HepG2 (cell line): ENCODE results near the gene SYT13.

Experiments
- BRCA1 ChIP-seq: sonication (generic); formaldehyde crosslinking; IDR thresholded peaks from 2 replicates; pipeline ENCODE4 v1.4.0; 2020; ENCODE audit warnings: missing genetic modification reagents
- CBX5 ChIP-seq: sonication (generic); formaldehyde crosslinking; IDR thresholded peaks from 2 replicates; pipeline ENCODE4 v1.4.0; 2020; ENCODE audit warnings: missing genetic modification reagents, borderline replicate concordance
- ELF4 ChIP-seq: sonication (generic); formaldehyde crosslinking; IDR thresholded peaks from 2 replicates; pipeline ENCODE4 v1.5.0; 2020; ENCODE audit warnings: missing genetic modification reagents, mild to moderate bottlenecking, moderate library complexity, borderline replicate concordance
- HNF1A ChIP-seq, 2 experiments: sonication (generic) in 1 of 2; formaldehyde crosslinking in 1 of 2; IDR thresholded peaks; 2 replicates each; pipeline versions ENCODE4 v1.4.0 to v1.6.1; 2016 to 2020; ENCODE audit warnings: borderline replicate concordance in 1 of 2, low read depth in 1 of 2, mild to moderate bottlenecking in 1 of 2, missing genetic modification reagents in 1 of 2
- HOXD1 ChIP-seq: sonication (generic); formaldehyde crosslinking; IDR thresholded peaks from 2 replicates; pipeline ENCODE4 v1.5.0; 2020; ENCODE audit warnings: missing genetic modification reagents
- PCBP1 ChIP-seq: fragments of 200-400 bp; formaldehyde crosslinking; IDR thresholded peaks from 2 replicates; pipeline ENCODE4 v1.6.1; 2017; ENCODE audit warnings: mild to moderate bottlenecking, low read depth, low read length, borderline replicate concordance
- POLR2AphosphoS5 ChIP-seq: IDR thresholded peaks from 2 replicates; pipeline ENCODE4 v1.6.1; 2012; ENCODE audit warnings: low read depth, low read length
- ZNF564 ChIP-seq: sonication (generic); formaldehyde crosslinking; IDR thresholded peaks from 2 replicates; pipeline ENCODE4 v1.8.1; 2023; ENCODE audit warnings: mild to moderate bottlenecking, missing genetic modification reagents
- TF ChIP-seq, protein P1 (sequence below): sonication (generic); formaldehyde crosslinking; IDR thresholded peaks from 2 replicates; pipeline ENCODE4 v1.4.0; 2020; ENCODE audit warnings: missing genetic modification reagents
- TF ChIP-seq, protein P2 (sequence below), 2 experiments: sonication (generic) in 1 of 2; formaldehyde crosslinking in 1 of 2; IDR thresholded peaks; 2 replicates each; pipeline versions ENCODE4 v1.5.1 to v1.6.1; 2011 to 2020; ENCODE audit warnings: borderline replicate concordance in 1 of 2, low read depth in 1 of 2, low read length in 1 of 2, mild to moderate bottlenecking in 1 of 2, missing genetic modification reagents in 1 of 2, moderate library complexity in 1 of 2

DNA sequence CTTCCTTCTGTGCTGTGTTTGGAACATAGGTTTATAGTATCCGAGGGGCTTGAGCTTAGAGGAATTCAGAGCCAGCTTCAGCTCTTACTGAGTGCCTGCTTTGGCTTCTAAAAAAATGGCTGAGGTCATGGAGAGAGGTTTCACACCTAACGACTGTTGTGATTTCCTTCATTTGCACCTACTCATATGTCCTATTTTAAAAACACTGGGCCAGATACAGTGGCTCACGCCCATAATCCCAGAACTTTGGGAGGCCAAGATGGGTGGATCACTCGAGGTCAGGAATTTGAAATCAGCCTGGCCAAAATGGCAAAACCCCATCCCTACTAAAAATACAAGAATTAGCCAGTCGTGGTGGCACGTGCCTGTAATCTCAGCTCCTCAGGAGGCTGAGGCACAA is 38.3 kb upstream of the SYT13 start:
- no peak for TF ChIP-seq HOXD1
- no peak for TF ChIP-seq CBX5 (CRISPR knock-in tag)
- TF ChIP-seq HNF1A (IDR thresholded peaks at IDR 0.05; ENCODE audit: low read depth) = no peak
- no peak for TF ChIP-seq HNF1A (CRISPR knock-in tag; IDR thresholded peaks at IDR 0.05; ENCODE audit: borderline replicate concordance)
- TF ChIP-seq, protein P1, sequence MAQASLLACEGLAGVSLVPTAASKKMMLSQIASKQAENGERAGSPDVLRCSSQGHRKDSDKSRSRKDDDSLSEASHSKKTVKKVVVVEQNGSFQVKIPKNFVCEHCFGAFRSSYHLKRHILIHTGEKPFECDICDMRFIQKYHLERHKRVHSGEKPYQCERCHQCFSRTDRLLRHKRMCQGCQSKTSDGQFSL (CRISPR knock-in tag) = no peak
- no peak for TF ChIP-seq POLR2AphosphoS5
- TF ChIP-seq PCBP1 = no peak
- TF ChIP-seq, protein P2, sequence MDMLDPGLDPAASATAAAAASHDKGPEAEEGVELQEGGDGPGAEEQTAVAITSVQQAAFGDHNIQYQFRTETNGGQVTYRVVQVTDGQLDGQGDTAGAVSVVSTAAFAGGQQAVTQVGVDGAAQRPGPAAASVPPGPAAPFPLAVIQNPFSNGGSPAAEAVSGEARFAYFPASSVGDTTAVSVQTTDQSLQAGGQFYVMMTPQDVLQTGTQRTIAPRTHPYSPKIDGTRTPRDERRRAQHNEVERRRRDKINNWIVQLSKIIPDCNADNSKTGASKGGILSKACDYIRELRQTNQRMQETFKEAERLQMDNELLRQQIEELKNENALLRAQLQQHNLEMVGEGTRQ (IDR thresholded peaks at IDR 0.05; ENCODE audit: low read depth, low read length) = no peak
- TF ChIP-seq, protein P2 (CRISPR knock-in tag; IDR thresholded peaks at IDR 0.05; ENCODE audit: borderline replicate concordance) = no peak
- TF ChIP-seq ZNF564 (CRISPR knock-in tag) = no peak
- no peak for TF ChIP-seq BRCA1 (CRISPR knock-in tag)
- no peak for TF ChIP-seq ELF4
